Glutamatergic neuron (in vitro differentiated cells): ENCODE data around the gene SGCA. TPM values are rescaled to one million over a fixed set of nuclear protein-coding genes. Genes with fewer than 3 reads are reported as not detected.

Experiments used
- DNase-seq: peaks from one replicate; pipeline ENCODE4 v3.0.0; 2022
- H3K27ac Mint-ChIP-seq: one replicate; pipeline ENCODE4 v1.8.0; 2020; ENCODE audit warnings: mild to moderate bottlenecking, mixed read lengths, inconsistent platforms; ENCODE audit not compliant: unreplicated experiment
- H3K27me3 Mint-ChIP-seq: one replicate; pipeline ENCODE4 v1.8.0; 2020; ENCODE audit warnings: mild to moderate bottlenecking, moderate library complexity, mixed read lengths, inconsistent platforms; ENCODE audit not compliant: unreplicated experiment
- H3K36me3 Mint-ChIP-seq: one replicate; pipeline ENCODE4 v1.8.0; 2020; ENCODE audit warnings: mild to moderate bottlenecking, mixed read lengths, inconsistent platforms; ENCODE audit not compliant: unreplicated experiment
- H3K4me1 Mint-ChIP-seq: one replicate; pipeline ENCODE4 v1.8.0; 2020; ENCODE audit warnings: mild to moderate bottlenecking, low read depth, mixed read lengths, inconsistent platforms; ENCODE audit not compliant: unreplicated experiment
- H3K4me3 Mint-ChIP-seq: one replicate; pipeline ENCODE4 v1.8.0; 2020; ENCODE audit warnings: mild to moderate bottlenecking, mixed read lengths, inconsistent platforms; ENCODE audit not compliant: unreplicated experiment
- H3K9me3 Mint-ChIP-seq: one replicate; pipeline ENCODE4 v1.8.0; 2020; ENCODE audit warnings: mild to moderate bottlenecking, moderate library complexity, mixed read lengths, inconsistent platforms; ENCODE audit not compliant: unreplicated experiment
- total RNA-seq: library from RNA; stranded (reverse); fragmentation: NEBNext Ultra II Directional; extraction: Animal tissue kit (Norgen Biotek cat#: 25700); gene quantifications from one replicate; pipeline ENCODE4 v1.2.1, GENCODE V29; 2021; ENCODE audit not compliant: unreplicated experiment
- TF ChIP-seq, protein P1 (sequence below): fragments of 200-600 bp; sonication (generic); IDR thresholded peaks from one replicate; pipeline ENCODE4 v1.5.0; 2021; ENCODE audit not compliant: partially characterized antibody, unreplicated experiment

Gene SGCA
- total RNA-seq, 1 donor from 2014 or later: 1.3 TPM

GRCh38 chr17:50120475-50121253, 45.1 kb upstream of the SGCA start:
- TF ChIP-seq, protein P1, sequence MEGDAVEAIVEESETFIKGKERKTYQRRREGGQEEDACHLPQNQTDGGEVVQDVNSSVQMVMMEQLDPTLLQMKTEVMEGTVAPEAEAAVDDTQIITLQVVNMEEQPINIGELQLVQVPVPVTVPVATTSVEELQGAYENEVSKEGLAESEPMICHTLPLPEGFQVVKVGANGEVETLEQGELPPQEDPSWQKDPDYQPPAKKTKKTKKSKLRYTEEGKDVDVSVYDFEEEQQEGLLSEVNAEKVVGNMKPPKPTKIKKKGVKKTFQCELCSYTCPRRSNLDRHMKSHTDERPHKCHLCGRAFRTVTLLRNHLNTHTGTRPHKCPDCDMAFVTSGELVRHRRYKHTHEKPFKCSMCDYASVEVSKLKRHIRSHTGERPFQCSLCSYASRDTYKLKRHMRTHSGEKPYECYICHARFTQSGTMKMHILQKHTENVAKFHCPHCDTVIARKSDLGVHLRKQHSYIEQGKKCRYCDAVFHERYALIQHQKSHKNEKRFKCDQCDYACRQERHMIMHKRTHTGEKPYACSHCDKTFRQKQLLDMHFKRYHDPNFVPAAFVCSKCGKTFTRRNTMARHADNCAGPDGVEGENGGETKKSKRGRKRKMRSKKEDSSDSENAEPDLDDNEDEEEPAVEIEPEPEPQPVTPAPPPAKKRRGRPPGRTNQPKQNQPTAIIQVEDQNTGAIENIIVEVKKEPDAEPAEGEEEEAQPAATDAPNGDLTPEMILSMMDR: no peak
- DNase-seq: no peak
- Mint-ChIP-seq H3K36me3 (peaks cover 11% of the 10 kb centered on the region), H3K9me3 (peaks cover 13% of the 10 kb centered on the region), H3K27me3 (peaks cover 27% of the 10 kb centered on the region), H3K27ac (no peak overlapping the region), H3K4me1 (peaks cover 31% of the 10 kb centered on the region), H3K4me3 (no peak overlapping the region)

- H3K4me3 Mint-ChIP-seq: peak overlapping the region; percentile 69
- H3K27ac Mint-ChIP-seq: peak overlapping the region; percentile 95
- H3K9me3 Mint-ChIP-seq: peaks cover 8% of the 10 kb centered on the region
Observed at GRCh38 chr17:50122945-50123344, 42.9 kb upstream of the SGCA start.

DNA sequence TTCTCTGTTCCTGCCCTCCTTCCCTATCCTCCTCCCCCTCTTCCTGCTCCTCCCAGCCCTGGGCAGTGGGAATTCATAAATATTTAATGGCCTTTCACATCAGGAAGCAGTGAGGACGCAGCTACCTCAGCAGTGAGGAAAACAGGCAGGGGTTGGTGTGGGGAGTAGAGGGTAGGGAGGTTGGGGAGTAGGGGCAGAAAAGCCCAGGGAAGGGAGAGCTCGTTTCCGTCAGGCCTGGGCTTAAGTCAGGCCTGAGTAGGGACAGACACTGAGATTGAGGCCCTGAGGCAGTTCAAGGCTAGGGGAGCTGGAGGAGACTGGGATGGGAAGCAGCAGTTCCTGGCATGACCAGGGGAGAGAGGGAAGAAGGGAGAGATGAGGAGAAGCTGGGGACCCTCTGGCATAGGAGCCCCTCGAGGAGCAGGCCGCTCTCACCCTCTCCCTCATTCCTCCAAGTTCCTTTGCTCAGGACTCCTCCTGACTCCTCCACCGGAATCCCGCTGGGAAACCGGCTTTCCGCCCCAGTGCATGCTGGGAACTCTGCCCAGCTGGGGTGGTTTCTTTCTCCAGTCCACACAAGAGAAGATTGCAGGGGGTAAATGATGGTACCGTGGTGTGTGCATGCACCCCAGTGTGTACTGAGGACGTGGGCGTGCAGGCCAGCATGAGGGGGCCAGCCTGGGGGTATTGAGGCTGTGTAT, 42.0 kb upstream of the SGCA start:
- H3K36me3 Mint-ChIP-seq: peaks cover 7% of the 10 kb centered on the region
- peak overlapping the region; percentile 89 for H3K27ac Mint-ChIP-seq
- DNase-seq: peak; percentile 74
- H3K9me3 Mint-ChIP-seq: peaks cover 11% of the 10 kb centered on the region
- TF ChIP-seq, protein P1: no peak
- peak overlapping the region; percentile 69 for H3K4me3 Mint-ChIP-seq
- peaks cover 37% of the 10 kb centered on the region for H3K4me1 Mint-ChIP-seq
- H3K27me3 Mint-ChIP-seq: peaks cover 29% of the 10 kb centered on the region

More at GRCh38 chr17:50122945-50123344, 42.9 kb upstream of the SGCA start:
- Mint-ChIP-seq H3K4me1 (peaks cover 37% of the 10 kb centered on the region), H3K27me3 (peaks cover 27% of the 10 kb centered on the region), H3K36me3 (peaks cover 7% of the 10 kb centered on the region)
- TF ChIP-seq, protein P1: no peak
- DNase-seq: no peak

GRCh38 chr17:50125420-50125997, 40.3 kb upstream of the SGCA start:
- H3K4me3 Mint-ChIP-seq: peak overlapping the region; percentile 26

More at GRCh38 chr17:50125420-50125997, 40.3 kb upstream of the SGCA start:
- no peaks in the 10 kb centered on the region for H3K36me3 Mint-ChIP-seq
- peaks cover 37% of the 10 kb centered on the region for H3K4me1 Mint-ChIP-seq
- peak overlapping the region; percentile 50 for H3K27ac Mint-ChIP-seq
- TF ChIP-seq, protein P1: no peak
- DNase-seq: no peak
- peaks cover 29% of the 10 kb centered on the region for H3K27me3 Mint-ChIP-seq
- peaks cover 11% of the 10 kb centered on the region for H3K9me3 Mint-ChIP-seq
